ENCODE measurements around the gene EVI5L. TPM values are rescaled to one million over a fixed set of nuclear protein-coding genes. Genes with fewer than 3 reads are reported as not detected.

Gene EVI5L
- total RNA-seq, 1 donor from 2014 or later = 23.6 TPM

DNA sequence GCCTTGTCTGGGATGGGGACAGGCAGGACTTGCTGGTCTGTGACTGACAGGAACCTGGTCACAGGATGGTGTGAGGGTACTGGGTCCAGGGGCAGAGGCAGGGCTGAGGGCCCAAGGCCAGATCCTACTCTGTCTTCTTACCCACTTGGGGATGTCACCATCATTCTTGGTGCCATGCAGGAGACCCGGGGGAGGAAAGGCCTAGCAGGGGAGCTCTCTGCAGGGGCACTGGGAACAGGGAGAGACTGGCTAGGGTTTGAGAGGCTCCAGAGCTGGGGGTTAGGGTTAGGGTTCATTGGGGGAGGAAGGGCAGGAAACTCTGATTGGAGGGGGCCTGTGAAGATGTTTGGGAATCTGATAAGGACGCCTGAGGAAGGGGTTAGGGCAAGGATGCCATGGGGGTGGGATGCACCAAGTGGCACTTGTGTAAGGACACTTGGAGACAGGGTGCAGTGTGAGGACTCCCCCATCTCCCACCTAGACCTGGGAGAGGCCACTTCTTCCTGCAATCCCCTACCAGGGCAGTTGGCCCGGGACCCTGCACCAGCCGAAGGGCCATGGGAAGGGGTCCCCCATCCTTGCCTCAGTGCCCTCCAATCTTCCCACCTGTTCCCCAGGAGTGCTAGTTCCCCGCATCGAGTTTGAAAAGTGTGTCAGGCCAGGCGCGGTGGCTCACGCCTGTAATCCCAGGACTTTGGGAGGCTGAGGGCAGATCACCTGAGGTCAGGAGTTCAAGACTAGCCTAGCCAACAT lies 37.2 kb downstream of the EVI5L start:
- intact Hi-C loops (cut with DNase I) = no loop called here
- no peak for DNase-seq (ENCODE audit: low spot score)

DNA sequence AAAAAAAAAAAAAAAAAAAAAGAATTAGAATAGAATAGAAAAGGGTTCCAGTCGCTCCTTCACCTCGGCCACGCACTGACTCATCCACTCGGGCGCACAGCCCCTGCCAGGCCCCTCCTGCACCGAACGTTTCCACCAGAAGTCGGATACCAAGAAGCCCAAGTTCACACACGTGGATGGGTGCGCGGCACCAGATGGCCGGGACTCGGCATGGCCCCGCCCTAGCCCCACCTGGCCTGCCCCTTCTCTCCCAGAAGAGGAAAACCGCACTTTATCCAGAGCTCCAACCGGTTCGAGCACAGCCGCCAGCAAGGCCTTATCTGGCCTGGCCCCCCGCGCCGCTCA lies 38.3 kb downstream of the EVI5L start:
- intact Hi-C loops (cut with DNase I) = no loop called here
- no peak for DNase-seq (ENCODE audit: low spot score)

- intact Hi-C loops (cut with DNase I) = no loop called here
- no peak for DNase-seq (ENCODE audit: low spot score)
Observed at GRCh38 chr19:7868671-7869452, 38.8 kb downstream of the EVI5L start.

DNA sequence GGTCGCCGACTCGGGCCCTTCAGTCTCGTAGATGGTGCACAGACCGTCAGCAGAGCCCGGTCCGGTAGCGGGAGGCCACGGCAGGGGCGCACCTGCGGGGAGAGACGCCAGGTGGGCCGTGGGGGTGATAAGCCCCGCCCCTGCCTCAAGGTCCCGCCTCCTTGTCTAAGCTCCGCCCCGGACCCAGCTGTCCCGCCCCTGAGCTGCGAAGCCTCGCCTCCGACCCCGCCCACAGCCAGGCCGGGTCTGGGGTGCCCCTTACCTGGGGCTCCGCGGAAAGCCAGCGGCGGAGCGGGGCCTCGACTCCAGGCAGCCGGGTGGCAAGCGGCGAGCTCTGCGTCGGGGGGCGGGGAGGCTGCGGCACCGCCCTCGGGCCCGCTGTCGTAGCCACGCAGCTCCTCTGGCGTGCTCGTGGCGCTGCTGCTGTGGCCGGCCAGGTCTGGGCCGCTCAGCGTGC lies 39.5 kb downstream of the EVI5L start:
- DNase-seq (ENCODE audit: low spot score) = no peak

GRCh38 chr19:7869910-7870511 lies 40.0 kb downstream of the EVI5L start:
- intact Hi-C loops (cut with DNase I) = no loop called here
- no peak for DNase-seq (ENCODE audit: low spot score)

More for the DNA sequence above, 39.5 kb downstream of the EVI5L start:
- intact Hi-C loops (cut with DNase I) = no loop called here

DNA sequence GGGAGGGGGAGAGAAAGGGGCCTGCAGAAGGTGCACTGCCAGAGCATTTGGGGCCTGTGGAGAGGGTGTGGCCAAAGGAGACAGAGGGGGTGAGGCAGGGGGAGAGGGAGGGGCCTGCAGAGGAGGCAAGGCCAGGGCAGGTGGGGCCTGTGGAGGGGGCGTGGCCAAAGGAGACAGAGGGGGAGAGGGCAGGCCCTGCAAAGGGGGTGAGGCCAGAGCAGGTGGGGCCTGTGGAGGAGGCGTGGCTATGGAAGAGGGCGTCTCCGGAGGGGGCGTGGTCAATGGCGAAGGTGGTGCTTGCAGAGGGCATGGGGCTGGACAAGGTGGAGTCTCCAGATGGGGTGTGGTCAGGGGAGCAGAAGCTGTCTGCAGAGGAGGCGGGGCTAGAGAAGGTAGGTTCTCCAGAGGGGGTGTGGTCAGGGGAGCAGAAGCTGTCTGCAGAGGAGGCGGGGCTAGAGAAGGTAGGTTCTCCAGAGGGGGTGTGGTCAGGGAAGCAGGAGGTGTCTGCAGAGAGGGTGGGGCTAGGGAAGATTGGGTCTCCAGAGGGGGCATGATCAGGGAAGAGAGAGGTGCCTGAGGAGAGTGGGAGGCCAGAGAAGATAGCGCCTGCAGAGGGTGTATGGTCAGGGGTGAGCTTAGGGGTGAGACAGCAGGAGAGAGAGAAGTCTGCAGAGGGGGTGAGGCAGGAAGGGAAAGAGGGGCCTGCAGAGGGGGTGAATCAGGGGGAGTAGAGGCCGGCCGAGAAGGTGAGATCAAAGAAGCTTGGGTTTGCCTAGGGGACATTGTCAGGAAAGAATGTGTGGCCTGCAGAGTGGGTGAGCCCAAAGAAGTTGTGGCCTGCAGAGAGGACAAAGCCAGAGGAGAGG lies 40.8 kb downstream of the EVI5L start:
- no peak for DNase-seq (ENCODE audit: low spot score)
- intact Hi-C loops (cut with DNase I) = no loop called here

DNA sequence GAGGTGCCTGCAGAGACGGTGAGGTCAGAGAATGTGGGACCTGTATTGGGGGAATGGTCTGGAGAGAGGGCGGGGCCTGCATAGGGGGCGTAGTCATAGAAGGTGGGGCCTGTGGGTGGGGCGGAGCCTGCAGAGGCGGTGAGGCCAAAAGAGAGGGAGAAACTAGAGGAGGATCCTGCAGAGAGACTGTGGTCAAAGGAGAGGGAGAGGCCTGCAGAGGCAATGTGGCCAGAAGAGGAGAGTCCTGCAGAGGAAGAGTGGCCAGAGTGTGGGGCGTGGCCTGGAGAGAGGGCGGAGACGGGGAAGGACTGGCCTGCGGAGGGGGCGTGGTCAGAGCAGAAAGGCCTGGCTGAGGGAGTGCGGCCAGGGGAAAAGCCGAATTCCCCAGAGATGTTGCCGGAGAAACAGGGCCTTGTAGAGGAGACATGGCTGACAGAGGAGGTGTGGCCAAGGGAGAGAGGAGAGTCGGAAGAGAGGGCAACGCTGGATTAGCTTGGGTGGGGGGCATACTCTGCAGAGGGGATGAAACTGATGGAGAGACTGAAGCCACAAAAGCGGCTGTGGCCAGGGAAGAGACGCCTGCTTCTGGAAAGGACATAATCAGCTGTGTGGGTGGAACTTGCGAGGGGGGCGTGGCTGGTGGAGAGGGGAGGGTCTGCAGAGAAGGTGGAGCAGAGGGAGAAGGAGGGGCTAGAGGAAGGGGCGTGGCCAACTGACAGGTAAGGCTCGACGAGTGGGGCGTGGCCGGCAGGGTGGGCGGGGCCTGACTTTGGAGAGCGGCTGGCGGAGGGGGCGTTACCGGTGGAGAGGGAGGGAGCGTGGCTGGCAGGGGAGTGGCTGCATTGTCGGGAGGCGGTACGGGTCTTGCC lies 41.7 kb downstream of the EVI5L start:
- intact Hi-C loops (cut with DNase I) = no loop called here
- DNase-seq (ENCODE audit: low spot score) = peak; percentile 88

GRCh38 chr19:7872306-7873204 lies 42.5 kb downstream of the EVI5L start:
- no peak for DNase-seq (ENCODE audit: low spot score)
- intact Hi-C loops (cut with DNase I) = no loop called here

DNA sequence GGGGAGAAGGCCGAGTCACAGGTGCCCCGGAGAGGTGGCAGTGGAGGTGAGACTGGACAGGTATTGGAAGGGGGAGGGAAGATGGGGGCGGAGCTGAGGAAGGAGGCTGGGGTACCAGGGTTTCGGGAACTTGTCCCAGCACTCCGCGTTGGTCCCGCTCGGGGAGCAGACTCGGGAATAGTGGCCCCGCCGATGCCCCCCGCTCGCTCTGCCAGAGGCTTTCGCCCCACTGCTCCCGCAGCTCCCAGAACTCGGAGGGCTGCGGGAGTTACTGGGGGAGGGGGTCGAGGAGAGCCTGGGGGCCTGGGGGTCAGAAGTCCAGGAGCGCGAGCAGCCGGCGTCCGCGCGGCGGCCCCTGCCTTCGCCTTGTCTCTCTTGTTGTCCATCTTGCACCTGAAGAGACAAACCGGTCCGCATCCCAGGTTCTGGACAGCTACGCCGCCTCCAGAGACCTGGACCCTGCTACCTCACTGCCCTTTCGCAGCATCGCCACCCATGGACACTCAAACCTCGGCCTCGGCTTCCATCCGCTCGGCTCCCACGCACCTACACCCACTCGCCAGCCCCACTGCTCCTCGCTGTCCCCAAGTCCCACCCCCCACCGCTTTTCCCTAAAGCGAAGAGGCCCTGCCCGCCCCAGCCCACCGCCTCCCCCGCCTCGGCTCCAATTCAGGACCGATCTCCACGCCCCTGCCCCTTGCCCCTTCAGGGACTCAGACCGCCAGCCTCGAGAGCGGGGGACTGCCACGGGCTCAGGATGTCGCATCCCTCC lies 43.5 kb downstream of the EVI5L start:
- DNase-seq (ENCODE audit: low spot score) = no peak
- intact Hi-C loops (cut with DNase I) = no loop called here

- intact Hi-C loops (cut with DNase I) = no loop called here
- no peak for DNase-seq (ENCODE audit: low spot score)
Observed at GRCh38 chr19:7874076-7874896, 44.3 kb downstream of the EVI5L start, which contains the start of gene PRR36. TSS of gene PRR36 (minus strand) at chr19:7874390. CDS start at chr19:7873689, 701 bp downstream.

GRCh38 chr19:7874897-7875273 lies 44.9 kb downstream of the EVI5L start:
- DNase-seq (ENCODE audit: low spot score) = no peak
- intact Hi-C loops (cut with DNase I) = no loop called here

DNA sequence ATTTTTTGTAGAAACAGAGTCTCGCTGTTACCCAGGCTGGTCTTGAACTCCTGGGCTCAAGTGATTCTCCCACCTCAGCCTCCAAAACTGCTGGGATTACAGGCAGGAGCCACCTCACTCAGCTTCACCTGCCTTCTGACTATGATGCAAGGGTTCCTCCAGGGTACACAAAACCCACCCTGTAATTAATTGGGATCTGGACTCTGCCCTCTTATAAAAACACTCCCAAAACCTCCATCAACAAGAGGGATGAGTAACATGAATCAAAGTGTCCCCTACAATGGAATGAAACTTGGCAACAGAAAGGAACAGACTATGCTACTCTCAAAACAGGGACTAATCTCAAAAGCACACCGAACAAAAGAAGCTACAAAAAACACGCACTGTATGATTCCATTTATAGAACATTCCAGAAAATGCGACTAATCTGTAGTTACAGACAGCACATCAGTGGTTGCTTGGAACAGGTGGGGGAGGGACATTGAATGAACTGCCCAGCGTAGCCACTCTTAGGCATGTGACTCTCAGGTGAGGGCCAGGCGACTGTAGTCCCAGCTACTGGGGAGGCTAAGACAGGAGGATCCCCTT lies 47.3 kb downstream of the EVI5L start:
- intact Hi-C loops (cut with DNase I) = no loop called here
- DNase-seq (ENCODE audit: low spot score) = no peak

DNA sequence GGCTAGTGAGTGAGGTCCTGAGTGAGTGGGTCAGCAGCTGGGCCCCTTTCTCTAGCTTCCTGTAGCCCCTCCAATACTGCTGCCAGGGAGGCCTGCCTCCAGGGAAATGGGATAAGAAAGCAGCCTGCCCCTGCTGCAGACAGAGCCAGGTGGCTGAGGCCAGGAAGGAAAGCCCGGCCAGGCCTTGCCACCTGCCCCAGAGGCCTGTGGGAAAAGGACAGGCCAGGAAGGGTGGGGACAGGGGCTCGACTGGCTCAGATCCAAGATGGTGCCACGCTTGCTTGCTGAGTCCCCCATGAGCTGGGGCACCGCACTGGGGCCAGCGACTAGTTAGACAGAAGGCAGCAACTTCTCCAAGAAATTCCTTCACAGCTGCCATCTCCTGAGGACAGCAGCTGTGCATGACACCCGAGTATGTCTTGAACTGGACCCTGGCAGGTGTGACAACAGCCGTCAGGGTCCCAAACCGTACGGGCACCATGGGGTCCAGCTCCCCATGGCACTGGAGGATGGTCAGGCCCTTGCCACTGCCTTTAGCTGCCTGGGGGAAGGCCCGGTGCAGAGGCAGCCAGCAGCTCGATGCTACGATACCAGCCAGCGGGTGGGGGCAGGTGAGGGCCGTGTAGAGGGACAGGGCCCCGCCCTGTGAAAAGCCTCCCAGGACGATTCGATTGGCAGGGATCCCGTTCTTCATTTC lies 49.2 kb downstream of the EVI5L start:
- no peak for DNase-seq (ENCODE audit: low spot score)

DNA sequence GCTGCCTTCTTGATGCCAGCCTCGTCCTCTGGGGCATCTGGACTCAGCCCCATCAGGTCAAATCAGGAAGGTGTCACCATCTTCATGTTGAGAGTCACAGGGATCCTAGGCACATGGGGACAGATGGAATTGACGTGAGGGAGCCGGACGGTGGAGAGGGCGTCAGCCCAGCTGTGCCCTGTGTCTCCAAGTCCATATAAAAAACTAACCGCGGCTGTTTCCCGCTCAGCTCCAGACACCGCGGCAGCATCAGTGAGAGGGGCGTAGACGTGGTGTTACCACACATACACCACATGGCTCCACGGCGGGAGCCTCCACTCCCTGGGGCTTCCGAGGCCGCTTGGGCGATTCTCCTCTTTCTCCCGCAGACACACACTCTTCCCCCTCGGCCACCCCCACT lies 49.8 kb downstream of the EVI5L start:
- intact Hi-C loops (cut with DNase I) = no loop called here
- no peak for DNase-seq (ENCODE audit: low spot score)

More for the DNA sequence above, 49.2 kb downstream of the EVI5L start:
- intact Hi-C loops (cut with DNase I) = no loop called here

DNA sequence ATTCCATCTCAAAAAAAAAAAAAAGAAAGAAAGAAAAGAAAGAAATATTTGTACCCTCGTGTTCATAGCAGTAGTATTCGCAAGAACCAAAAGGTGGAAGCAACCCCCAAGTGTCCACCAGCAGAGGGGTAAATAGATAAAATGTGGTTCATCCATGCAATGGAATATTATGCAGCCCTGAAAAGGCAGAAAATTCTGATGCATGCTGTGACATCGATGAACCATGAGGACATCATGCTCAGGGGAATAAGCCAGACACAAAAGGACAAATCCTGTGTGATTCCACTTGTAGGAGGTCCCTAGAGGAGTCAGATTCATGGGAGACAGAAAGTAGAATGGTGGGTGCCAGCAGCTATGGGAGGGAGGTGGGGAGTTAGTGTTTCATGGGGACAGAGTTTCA lies 51.9 kb downstream of the EVI5L start:
- DNase-seq (ENCODE audit: low spot score) = no peak
- intact Hi-C loops (cut with DNase I) = no loop called here

All from cardiac septum (tissue), 1 donor.